Breast epithelium (tissue), 4 donors: Measurements from ENCODE around the gene NFATC4. TPM values are rescaled to one million over a fixed set of nuclear protein-coding genes. Genes with fewer than 3 reads are reported as not detected.

ENCODE experiments used
- DNase-seq, 2 donors: peaks; one replicate each; pipeline ENCODE4 v3.0.0-alpha.2; 2019; ENCODE audit warnings: low spot score in 2 of 2
- H3K27ac ChIP-seq, 2 donors: fragments of 200-600 bp; sonication (generic) in 1 of 2; one replicate each; pipeline ENCODE4 v1.5.1; 2016 to 2019; ENCODE audit warnings: mild to moderate bottlenecking in 1 of 2
- H3K27me3 ChIP-seq, 2 donors: fragments of 200-600 bp; sonication (generic) in 1 of 2; one replicate each; pipeline versions ENCODE4 v1.5.1 to v1.6.0; 2017 to 2019; ENCODE audit warnings: control low read depth in 1 of 2, mild to moderate bottlenecking in 1 of 2
- H3K36me3 ChIP-seq: fragments of 200-600 bp; one replicate; pipeline ENCODE4 v1.5.1; 2019
- H3K4me1 ChIP-seq, 2 donors: fragments of 200-600 bp; sonication (generic); one replicate each; pipeline ENCODE4 v1.5.1; 2016 to 2019; ENCODE audit warnings: control low read depth in 1 of 2
- H3K4me3 ChIP-seq, 3 donors: fragments of 200-600 bp; sonication (generic); 1 replicate in 2 of 3; 2 replicates in 1 of 3; pipeline ENCODE4 v1.5.1; 2016 to 2019; ENCODE audit warnings: mild to moderate bottlenecking in 3 of 3, moderate library complexity in 2 of 3
- H3K9me3 ChIP-seq, 2 donors: fragments of 200-600 bp; sonication (generic) in 1 of 2; one replicate each; pipeline ENCODE4 v1.5.1; 2016 to 2019; ENCODE audit warnings: control low read depth in 1 of 2
- CTCF ChIP-seq, 3 donors: fragments of 450-650 bp; IDR thresholded peaks; one replicate each; pipeline ENCODE4 v1.5.1; 2016 to 2017; ENCODE audit warnings: antibody characterized with exemption in 3 of 3, mild to moderate bottlenecking in 3 of 3, moderate library complexity in 3 of 3
- POLR2A ChIP-seq: fragments of 450-650 bp; IDR thresholded peaks from one replicate; pipeline ENCODE4 v1.6.1; 2016; ENCODE audit warnings: antibody characterized with exemption, mild to moderate bottlenecking, moderate library complexity
- POLR2AphosphoS5 ChIP-seq, 3 donors: sonication (generic); formaldehyde crosslinking; IDR thresholded peaks; one replicate each; pipeline ENCODE4 v1.6.1; 2017; ENCODE audit warnings: antibody characterized with exemption in 3 of 3
- intact Hi-C: fragments of 100-400 bp; cut with DNase I; formaldehyde crosslinking; loops from one replicate; pipeline ENCODE4 v1.15.1; 2023; ENCODE audit warnings: low total_unique reads
- total RNA-seq, 3 donors: library from RNA; depleted of rRNA; stranded (reverse); fragments of >200 nt; gene quantifications; one replicate each; pipeline ENCODE4 v1.1.0, GENCODE V29; 2016

The NFATC4 gene
- total RNA-seq, 3 donors from 2014 or later = 28.6 to 67.2 (median 32.8) TPM

- peak overlapping the region in 1 of 2 donors; percentile 100 for H3K27ac ChIP-seq
- H3K4me1 ChIP-seq = peaks cover 6 to 12% of the 10 kb centered on the region in 2 donors
- no peak for TF ChIP-seq POLR2AphosphoS5 (IDR thresholded peaks at IDR 0.05)
- TF ChIP-seq CTCF (IDR thresholded peaks at IDR 0.05) = no peak
- H3K4me3 ChIP-seq = no peak overlapping the region
- H3K9me3 ChIP-seq = no peaks in the 10 kb centered on the region
- no peaks in the 10 kb centered on the region for H3K27me3 ChIP-seq
- intact Hi-C loops = loop anchor here (1.0 to 2.0 kb wide), 2 partner anchors 18 to 91 kb away; no protein-coding TSS in a partner anchor
- no peaks in the 10 kb centered on the region for H3K36me3 ChIP-seq
- no peak for DNase-seq
Observed at GRCh38 chr14:24427537-24428508, 59.8 kb downstream of the NFATC4 start.

- Histone ChIP-seq H3K27ac (peak overlapping the region; percentile 96 to 100), H3K36me3 (no peaks in the 10 kb centered on the region), H3K27me3 (no peaks in the 10 kb centered on the region), H3K4me3 (peak overlapping the region; percentile 65 to 94 (median 91)), H3K4me1 (peaks cover 6 to 14% of the 10 kb centered on the region in 2 donors), H3K9me3 (no peaks in the 10 kb centered on the region)
- DNase-seq = no peak
- intact Hi-C loops = loop anchor here (1.0 to 2.0 kb wide), 2 partner anchors 17 to 92 kb away; no protein-coding TSS in a partner anchor
- TF ChIP-seq POLR2AphosphoS5 (IDR thresholded peaks at IDR 0.05) (no peak), POLR2A (no peak), CTCF (IDR thresholded peaks at IDR 0.05) (no peak)
Observed at GRCh38 chr14:24428628-24429394, 60.8 kb downstream of the NFATC4 start.

Other genes starting within 250 kb of the NFATC4 start
- 1 to 10 TPM; 1.2 to 2.6 (median 1.6) TPM for gene FITM1, start 237.5 kb upstream of the NFATC4 start, total RNA-seq
- 100 to 1,000 TPM in 2 of 3 donors, 10 to 100 TPM in 1; 91.1 to 151 (median 135) TPM for gene PSME1, start 232.0 kb upstream of the NFATC4 start, total RNA-seq
- gene EMC9, start 226.6 kb upstream of the NFATC4 start, total RNA-seq = 10 to 100 TPM; 13.4 to 19.0 (median 16.5) TPM
- gene PSME2, start 221.6 kb upstream of the NFATC4 start, total RNA-seq = 10 to 100 TPM; 22.1 to 69.2 (median 62.1) TPM
- gene RNF31, start 220.7 kb upstream of the NFATC4 start, total RNA-seq = 10 to 100 TPM; 29.1 to 43.8 (median 41.0) TPM
- gene IRF9, start 206.9 kb upstream of the NFATC4 start, total RNA-seq = 10 to 100 TPM; 44.6 to 76.0 (median 54.7) TPM
- gene REC8, start 196.1 kb upstream of the NFATC4 start, total RNA-seq = 10 to 100 TPM in 1 of 3 donors, 1 to 10 TPM in 2; 2.9 to 10.2 (median 6.6) TPM
- gene IPO4, start 179.4 kb upstream of the NFATC4 start, total RNA-seq = 10 to 100 TPM; 17.0 to 41.6 (median 21.7) TPM
- gene TM9SF1, start 172.7 kb upstream of the NFATC4 start, total RNA-seq = 10 to 100 TPM; 52.3 to 75.7 (median 71.1) TPM
- gene TSSK4, start 162.5 kb upstream of the NFATC4 start, total RNA-seq = 1 to 10 TPM in 1 of 3 donors, not detected in 2; 1.3 TPM
- 10 to 100 TPM; 66.5 to 88.8 (median 85.0) TPM for gene CHMP4A, start 154.7 kb upstream of the NFATC4 start, total RNA-seq
- 10 to 100 TPM; 13.1 to 20.8 (median 17.1) TPM for gene MDP1, start 152.1 kb upstream of the NFATC4 start, total RNA-seq
- gene NEDD8, start 135.8 kb upstream of the NFATC4 start, total RNA-seq = 100 to 1,000 TPM; 118 to 165 (median 150) TPM
- 10 to 100 TPM; 59.3 to 74.6 (median 66.1) TPM for gene GMPR2, start 135.3 kb upstream of the NFATC4 start, total RNA-seq
- 10 to 100 TPM; 53.1 to 71.9 (median 55.5) TPM for gene TINF2, start 125.6 kb upstream of the NFATC4 start, total RNA-seq
- gene TGM1, start 105.0 kb upstream of the NFATC4 start, total RNA-seq = 10 to 100 TPM in 1 of 3 donors, 1 to 10 TPM in 1, under 1 TPM in 1; 0.32 to 18.7 (median 1.6) TPM
- 10 to 100 TPM; 24.8 to 41.6 (median 34.4) TPM for gene RABGGTA, start 96.6 kb upstream of the NFATC4 start, total RNA-seq
- 10 to 100 TPM; 21.9 to 45.7 (median 32.1) TPM for gene DHRS1, start 68.4 kb upstream of the NFATC4 start, total RNA-seq
- 10 to 100 TPM; 18.4 to 21.0 (median 19.0) TPM for gene NOP9, start 68.3 kb upstream of the NFATC4 start, total RNA-seq
- 10 to 100 TPM in 2 of 3 donors, 1 to 10 TPM in 1; 8.0 to 14.4 (median 10.4) TPM for gene CIDEB, start 60.2 kb upstream of the NFATC4 start, total RNA-seq
- gene LTB4R2, start 58.0 kb upstream of the NFATC4 start, total RNA-seq = 10 to 100 TPM in 1 of 3 donors, 1 to 10 TPM in 2; 8.5 to 11.1 (median 9.4) TPM
- 10 to 100 TPM in 2 of 3 donors, 1 to 10 TPM in 1; 5.7 to 18.4 (median 12.8) TPM for gene LTB4R, start 56.7 kb upstream of the NFATC4 start, total RNA-seq
- 10 to 100 TPM; 13.8 to 60.6 (median 27.7) TPM for gene ADCY4, start 33.1 kb upstream of the NFATC4 start, total RNA-seq
- 10 to 100 TPM; 10.7 to 13.4 (median 12.0) TPM for gene RIPK3, start 28.2 kb upstream of the NFATC4 start, total RNA-seq
- gene NYNRIN, start 30.8 kb downstream of the NFATC4 start, total RNA-seq = 1 to 10 TPM; 6.4 to 8.2 (median 7.7) TPM
- gene CBLN3, start 61.5 kb downstream of the NFATC4 start, total RNA-seq = 1 to 10 TPM; 1.6 to 3.8 (median 2.3) TPM
- 10 to 100 TPM; 48.5 to 68.1 (median 63.9) TPM for gene KHNYN, start 61.8 kb downstream of the NFATC4 start, total RNA-seq
- gene SDR39U1, start 74.6 kb downstream of the NFATC4 start, total RNA-seq = 10 to 100 TPM; 42.1 to 63.4 (median 53.4) TPM
- gene CMA1, start 140.1 kb downstream of the NFATC4 start, total RNA-seq = 1 to 10 TPM in 1 of 3 donors, under 1 TPM in 1, not detected in 1; 0.66 to 7.2 TPM
- 10 to 100 TPM in 1 of 3 donors, under 1 TPM in 2; 0.59 to 25.3 (median 0.98) TPM for gene CTSG, start 208.1 kb downstream of the NFATC4 start, total RNA-seq
- gene GZMH, start 241.5 kb downstream of the NFATC4 start, total RNA-seq = 1 to 10 TPM in 1 of 3 donors, under 1 TPM in 2; 0.80 to 1.3 (median 0.98) TPM